COLO668 (cell line): ENCODE measurements around the gene GOLIM4.

Experiments used
- DNase-seq: peaks from one replicate; lab custom pipeline; 2025; ENCODE audit not compliant: unreplicated experiment; lab: John Stamatoyannopoulos, UW

Gene GOLIM4

DNA sequence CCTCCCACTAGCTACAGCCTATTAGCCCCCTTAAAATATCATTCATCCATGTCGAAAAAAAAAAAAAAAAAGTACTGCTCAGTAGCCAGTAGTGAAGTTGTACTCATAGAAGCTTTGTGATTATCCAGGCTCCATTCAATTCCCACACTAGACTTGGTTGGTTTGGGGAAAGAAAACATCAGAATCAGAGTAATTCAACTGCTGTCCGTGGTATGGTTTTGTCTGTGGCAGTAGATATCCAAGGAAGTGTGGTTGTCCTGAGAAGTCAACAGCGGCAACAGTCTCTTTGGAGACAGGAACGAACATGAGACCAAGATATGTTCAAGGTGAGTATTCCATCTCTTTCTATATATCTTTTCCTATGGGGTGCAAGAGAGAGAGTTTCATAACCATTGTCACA is 99.2 kb downstream of the GOLIM4 start:
- no peak for DNase-seq

DNA sequence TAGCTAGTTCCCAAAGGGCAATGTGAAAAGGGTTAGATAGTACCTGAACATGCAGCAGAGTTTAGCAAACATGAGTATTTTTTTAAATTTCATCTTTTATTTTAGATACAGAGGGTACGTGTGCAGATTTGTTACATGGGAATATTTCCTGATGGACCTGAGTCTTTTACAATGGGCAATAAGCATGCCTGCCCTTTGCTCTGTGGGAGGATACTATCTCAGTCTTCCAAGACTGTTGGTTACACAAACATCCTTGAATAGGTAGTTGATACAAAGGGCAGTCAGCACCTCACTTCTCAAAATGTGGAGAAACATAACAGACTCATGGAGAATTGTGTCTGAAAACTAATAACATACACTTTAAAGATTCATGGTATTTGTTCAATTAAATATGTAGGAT is 103.3 kb downstream of the GOLIM4 start:
- no peak for DNase-seq

DNA sequence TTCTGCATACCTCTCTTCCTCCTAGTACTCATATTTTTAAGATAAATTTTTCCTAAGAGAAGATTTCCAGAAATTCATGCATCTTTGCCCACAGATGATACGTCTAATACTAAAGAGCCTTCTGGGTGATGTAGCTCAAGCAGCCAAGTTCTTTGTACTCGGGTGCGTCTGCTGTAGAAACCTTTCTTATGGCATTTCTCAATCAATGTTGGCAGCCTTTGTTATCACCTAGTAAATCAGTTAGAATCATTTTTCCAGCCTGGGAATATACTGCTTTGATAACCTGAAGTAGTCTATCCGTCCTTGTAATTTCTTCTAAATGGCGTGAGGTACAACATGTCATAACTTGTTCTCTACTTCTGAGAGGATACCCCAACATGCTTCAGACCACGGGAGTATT is 104.5 kb downstream of the GOLIM4 start:
- DNase-seq = no peak

DNA sequence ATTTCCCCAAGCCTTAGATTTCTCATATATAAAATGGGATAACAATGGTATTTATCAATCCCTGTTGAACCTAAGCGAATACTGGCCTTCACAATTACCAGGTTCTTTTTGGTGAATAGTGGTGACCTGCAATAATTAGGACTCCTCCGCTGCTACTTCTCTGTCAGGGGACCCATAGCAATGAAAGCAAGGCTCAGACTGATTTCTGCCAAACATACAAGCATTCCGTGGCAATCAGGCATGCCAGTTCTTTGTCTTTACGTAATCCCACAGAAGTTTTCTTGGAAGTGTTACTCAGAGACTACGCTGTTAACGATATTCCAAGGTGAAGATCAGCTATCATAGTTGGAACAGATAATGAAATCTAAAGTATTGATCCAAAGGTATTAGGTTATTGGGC is 105.7 kb downstream of the GOLIM4 start:
- DNase-seq = no peak

DNA sequence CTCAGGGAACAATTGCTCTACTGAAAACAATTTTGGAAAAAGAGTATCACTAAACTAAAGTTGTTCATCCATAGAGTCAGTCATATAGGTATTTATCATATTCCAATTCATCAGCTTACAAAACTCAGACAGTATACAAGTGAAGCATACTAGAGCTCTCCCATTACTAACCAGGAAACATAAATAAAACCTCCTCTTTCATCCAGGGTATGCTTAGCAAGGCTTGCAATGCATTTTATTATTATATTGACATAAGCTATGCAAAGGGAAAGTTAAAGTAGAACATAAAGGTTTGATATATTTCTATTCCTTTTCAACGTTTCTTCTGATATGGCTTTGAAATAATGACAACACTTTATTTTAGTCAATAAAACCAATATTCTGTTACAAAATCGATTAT is 106.7 kb downstream of the GOLIM4 start:
- DNase-seq = no peak

DNA sequence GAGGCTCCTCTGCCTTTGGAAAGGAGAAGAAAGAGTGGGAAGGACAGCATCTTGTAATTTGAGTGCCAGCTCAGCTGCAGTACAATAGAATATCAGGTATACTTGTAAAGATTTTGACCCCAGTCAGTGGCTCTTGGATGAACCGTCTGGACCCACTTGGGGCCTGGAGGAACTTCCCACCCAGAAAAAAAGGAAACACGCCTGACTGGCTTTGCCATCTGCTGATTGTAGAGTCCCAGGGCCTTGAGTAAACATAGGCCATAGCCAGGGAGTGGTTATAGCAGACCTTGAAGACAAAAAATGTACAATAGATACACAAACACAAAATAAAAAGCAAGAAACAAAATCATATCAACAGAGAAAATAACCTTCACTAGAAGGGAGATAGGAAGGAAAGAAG is 112.1 kb downstream of the GOLIM4 start:
- peak; percentile 8 for DNase-seq

DNA sequence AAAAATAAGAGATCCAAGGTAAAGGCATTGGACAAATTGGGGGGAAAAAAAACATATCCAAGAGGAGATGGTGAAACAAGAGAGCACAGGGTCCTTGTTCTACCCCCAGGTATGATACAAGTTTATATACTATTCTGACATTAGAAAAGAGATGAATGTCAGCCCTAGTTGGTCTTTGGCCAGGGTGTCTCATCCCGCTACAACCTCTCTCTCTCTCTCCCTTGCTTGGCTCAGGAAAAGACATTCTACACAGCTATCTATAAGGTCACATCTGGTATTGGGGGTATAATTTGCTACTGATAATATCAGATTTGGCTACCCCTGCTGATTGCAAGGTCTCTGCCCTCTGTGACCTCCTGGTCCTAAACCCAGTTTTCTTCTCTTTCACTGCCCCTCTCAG is 117.2 kb downstream of the GOLIM4 start:
- no peak for DNase-seq

DNA sequence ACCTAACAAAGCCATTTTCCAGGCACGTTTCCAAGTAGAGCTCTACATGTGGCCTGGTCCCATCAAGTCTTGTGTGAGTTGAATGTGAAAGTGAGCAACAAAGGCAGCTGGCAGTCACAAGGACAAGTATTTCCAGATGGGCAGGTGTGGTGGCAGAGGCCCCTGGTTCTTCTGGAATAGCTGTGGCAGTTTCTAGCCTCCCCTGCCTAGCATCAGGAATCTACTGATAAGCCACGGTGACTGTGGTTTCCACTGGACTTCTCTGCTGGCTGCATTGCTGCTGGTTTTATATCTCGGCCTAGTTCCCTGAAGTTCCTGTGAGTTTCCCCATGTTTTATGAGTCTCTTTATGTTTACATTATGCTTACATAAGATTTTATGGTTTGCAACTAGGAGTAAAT is 117.7 kb downstream of the GOLIM4 start:
- DNase-seq = peak; percentile 38

DNA sequence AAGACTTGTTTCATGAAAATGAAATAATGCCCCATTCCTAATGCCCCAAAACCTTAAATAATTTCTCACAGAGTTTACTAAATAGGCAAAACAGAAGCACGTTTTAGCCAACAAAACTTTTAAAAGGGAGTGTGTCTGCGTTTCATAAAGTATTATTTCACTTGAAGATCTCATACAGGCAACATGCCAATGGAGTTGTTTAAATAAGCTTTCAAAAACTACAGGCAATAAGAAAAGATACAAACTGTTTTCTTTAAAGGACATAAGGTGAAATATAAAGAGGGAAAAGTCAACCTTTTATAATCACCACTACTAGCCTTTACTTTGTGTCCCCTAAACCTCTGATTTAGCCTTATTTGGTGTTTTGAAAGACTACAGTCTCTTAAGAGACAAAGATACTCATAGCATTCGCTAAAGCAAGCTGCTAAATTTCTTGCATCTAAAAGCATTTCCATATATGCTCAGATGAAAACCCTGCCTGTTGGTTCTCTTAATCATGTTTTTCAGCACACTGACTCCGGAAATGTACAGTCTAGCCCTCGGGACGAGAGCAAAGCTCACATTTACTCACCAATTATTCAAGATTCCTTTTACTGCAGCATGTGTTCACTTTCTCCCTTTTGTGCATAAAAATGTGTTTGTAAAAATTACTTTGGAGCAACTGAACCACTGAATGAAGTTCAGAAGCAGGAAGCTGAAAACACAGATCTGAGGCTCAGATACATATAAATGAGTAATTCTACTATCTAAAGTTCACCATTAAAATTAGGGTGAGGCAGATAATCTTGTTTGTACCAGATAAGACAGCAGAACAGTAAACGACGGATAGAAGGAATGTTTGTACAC is 119.0 kb downstream of the GOLIM4 start:
- DNase-seq = no peak

DNA sequence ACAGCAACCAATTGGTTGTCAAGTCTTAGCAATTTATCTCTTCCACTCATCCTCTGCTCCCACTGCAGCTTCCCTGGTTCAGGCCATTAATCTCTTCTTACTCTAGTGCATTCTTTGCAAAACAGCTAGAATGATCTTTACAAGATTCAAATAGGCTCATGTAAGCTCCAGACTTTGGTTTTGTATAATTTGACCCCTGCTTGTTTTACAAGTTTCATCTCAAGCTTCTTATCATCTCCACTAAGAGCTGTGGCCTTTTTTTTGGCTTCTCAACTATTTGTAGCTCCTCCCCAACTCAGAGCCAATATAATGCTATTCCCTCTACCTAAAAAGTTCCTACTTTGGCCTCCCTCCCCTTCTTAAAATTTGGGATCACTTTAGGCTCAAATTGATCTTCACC is 121.8 kb downstream of the GOLIM4 start:
- DNase-seq = no peak

DNA sequence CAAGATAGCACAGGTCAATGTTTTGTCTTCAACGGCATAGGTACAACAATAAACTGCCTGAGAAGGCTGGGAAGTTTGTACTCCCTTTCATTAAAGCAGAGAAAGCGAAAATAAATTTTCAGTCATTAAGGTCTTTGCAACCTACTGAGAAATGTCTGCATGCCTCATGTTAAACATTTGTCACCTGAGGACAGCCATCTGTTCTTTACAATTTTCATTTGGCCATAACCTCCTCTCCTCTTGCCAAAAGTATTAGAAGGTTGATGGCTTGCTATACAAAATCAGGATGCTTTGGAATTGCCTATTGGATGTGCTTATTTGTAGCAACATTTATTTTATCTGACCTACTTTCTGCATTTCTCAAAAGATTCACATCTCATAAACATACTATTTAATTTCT is 122.7 kb downstream of the GOLIM4 start:
- DNase-seq = no peak

DNA sequence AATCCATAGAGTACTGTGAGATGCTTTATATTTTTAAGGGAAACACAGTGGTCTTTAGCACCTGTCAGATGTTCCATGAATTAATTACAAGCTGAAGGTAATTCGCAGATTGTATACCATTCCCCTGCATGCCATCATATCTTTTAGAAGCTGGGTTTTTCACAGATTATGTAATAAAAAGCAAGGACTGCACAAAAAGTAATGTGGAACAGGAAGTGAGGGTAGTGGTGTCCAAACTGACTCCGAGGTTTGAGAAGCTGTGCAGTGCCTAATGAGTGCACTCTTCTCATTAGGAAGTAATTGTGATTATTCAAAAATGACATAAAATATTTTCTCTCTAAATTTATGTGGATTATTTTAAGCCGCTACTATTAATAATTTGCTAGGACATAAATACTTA is 123.2 kb downstream of the GOLIM4 start:
- no peak for DNase-seq

DNA sequence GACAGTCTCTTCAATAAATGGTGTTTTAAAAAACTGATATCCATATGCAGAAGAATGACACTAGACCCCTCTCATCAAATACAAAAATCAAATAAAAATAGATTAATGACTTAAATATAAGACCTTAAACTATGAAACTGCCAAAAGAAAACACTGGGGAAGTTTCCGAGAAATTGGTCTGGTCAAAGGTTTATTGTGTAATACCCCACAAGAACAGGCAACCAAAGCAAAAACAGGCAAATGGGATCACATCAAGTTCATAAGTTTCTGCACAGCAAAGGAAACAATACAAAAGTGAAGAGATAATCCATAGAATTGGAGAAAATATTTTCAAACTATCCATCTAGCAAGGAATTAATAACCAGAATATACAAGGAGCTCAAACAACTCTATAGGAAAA is 126.2 kb downstream of the GOLIM4 start:
- no peak for DNase-seq

DNA sequence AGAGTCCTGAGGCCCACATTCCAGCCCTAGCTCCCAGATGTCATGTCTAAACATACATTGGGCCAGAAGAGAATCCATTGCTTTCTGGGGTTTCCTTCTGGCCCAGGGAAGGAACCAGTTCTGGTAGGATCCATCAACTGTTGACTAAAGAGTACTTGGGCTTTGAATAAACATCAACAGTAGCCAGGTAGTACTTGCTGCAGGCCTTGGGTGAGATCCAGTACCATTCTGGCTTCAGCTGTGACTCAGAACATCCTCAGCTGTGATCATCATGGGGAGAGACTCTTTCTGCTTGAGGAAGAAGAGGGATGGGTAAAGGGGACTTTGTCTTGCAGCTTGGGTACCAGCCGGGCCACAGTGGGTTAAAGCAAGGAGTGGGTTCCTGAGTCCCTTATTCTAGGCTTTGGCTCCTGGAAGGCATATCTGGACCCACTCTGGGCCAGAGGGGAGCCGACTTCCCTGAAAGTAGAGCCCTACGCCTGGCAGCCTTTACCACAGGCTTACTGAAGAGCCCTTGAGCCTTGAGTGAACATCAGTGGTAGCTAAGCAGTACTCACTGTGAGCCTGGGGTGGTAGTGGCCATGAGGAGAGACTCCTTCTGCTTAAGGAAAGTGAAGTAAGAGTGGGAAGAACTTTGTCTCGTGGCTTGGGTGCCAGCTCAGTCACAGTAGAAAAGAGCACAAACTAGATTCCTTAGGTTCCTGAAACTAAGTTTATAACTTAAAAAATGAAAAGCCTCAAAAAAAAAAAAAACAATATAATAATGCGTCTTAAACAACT is 128.3 kb downstream of the GOLIM4 start:
- DNase-seq = no peak
